Left colon (tissue), 2 donors: ENCODE data around the gene SELENOI. TPM values are rescaled to one million over a fixed set of nuclear protein-coding genes. Genes with fewer than 3 reads are reported as not detected.
"Not testable (repeated sequence)": the region's sequence is repeated elsewhere in the genome, so short reads cannot be mapped to it uniquely, and the experiment has no call there.

Source experiments
- ATAC-seq: fragments of 200-7000 bp; cut with Tn5 transposase; one replicate; pipeline ENCODE4 v1.9.1; 2020; ENCODE audit warnings: mild to moderate bottlenecking, moderate library complexity
- DNase-seq, 2 donors: peaks; one replicate each; pipeline ENCODE4 v3.0.0-alpha.2; 2020
- intact Hi-C, 2 donors: fragments of 100-400 bp; cut with DNase I in 1 of 2; cut with micrococcal nuclease in 1 of 2; formaldehyde crosslinking; loops; one replicate each; pipeline versions ENCODE4 v1.11.2 to v1.14.0; 2022; cut with DNase I, micrococcal nuclease
- total RNA-seq, 2 donors: library from RNA; stranded (reverse); fragmentation: NEBNext Ultra II Directional; extraction: Animal tissue kit (Norgen Biotek cat#: 25700); gene quantifications; one replicate each; pipeline ENCODE4 v1.2.1, GENCODE V29; 2021
- donor health status: DM: no; HTN: no; CAD: no.
- donor health status: DM: yes; HTN: yes; CAD: no.

The SELENOI gene
- total RNA-seq, 2 donors from 2014 or later: 31.7 to 44.5 TPM

DNA sequence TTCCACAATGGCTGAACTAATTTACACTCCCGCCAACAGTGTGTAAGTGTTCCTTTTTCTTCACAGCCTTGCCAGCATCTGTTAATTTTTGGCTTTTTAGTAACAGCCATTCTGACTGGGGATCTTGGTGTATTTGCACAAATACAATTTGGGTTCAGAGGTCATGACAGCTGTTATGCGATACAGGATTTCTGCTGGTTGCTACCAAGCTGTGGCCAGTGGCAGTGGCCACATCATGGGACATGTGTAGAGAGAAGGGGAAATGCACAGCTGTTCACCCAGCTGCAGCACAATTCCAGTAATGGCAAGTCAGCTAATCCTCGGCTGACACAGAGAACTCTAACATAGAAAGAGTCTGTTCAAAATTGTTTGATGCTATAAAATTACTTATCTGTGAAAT lies 21.0 kb upstream of the SELENOI start:
- no peak for ATAC-seq
- intact Hi-C loops: no loop called here

DNA sequence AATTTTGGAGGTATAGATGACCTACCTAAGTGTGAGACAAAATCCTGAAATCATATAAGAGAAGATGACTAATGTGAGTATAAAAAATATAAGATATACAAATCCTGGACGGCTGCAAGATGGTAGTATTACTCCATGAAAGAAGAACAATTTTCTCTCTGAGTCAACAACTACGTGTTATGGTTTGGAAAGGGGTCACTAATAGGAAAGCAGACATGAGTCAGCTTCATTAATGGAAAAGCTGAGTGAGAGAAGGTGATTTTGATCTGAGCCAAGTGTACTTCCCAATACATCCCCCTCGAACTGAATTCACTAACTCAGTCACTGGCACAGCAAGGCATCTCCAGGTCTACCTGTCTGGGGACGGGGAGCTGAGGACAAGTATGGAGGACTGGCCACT lies 20.1 kb upstream of the SELENOI start:
- intact Hi-C loops: no loop called here
- no peak for DNase-seq
- ATAC-seq: no peak

More for the DNA sequence above, 21.0 kb upstream of the SELENOI start:
- DNase-seq: no peak

DNA sequence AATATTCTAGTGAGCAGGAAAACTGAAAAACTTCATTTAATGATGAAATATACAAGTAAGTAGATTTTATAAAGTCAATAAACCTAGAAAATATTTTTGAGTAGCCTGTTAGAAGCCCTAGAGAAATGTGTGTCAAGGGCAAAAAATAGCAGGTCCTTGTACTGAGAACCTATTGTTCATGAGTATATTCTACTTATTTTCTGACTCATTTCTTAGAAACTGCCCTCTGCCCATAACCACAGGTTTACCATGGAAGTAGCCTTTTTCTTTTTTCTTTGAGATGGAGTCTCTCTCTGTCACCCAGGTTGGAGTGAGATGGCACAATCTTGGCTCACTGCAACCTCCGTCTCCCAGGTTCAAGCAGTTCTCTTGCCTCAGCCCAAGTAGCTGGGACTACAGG lies 19.4 kb upstream of the SELENOI start:
- ATAC-seq (no peak), DNase-seq (no peak)
- intact Hi-C loops: no loop called here

DNA sequence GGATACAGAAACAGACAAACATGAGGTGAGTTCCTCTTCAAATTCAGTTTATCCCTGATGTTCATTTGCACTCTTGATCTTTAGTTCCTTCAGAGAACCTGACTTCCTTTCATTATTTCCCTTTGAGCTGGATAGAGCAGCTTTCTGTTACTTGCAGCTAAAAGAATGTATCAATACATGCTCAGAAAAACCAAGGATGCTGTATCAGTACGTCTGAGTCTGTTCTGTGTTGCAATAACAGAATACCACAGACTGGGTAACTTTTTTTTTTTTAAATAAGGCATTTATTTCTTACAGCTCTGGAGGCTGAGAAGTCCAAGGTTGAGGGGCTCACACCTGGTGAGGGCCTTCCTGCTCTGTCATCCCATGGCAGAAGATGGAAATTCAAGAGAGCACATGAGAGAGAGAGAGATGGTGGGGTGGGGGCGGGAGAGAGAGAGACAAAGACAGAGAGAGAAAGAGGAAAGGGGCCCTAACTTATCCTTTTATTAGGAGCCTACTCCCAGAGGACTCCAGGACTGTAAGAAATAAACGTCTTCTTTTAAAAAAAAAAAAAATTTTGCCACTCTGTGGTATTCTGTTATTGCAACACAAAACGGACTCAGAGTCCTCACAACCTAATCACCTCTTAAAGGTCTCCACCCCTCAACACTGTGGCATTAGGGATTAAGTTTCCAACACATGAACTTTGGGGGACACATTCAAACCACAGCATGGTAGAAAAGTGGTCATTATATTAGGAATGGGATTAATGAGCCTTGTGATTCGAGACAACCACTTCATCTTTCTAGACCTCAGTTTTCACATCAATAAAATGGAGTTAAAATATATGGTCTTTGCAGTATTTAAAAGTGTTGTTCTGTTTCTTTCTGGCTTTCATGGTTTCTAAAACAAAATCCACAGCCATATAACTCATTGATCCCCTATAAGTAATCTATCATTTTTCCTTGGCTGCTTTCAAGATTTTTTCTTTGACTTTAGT lies 18.4 kb upstream of the SELENOI start:
- intact Hi-C loops: no loop called here

DNA sequence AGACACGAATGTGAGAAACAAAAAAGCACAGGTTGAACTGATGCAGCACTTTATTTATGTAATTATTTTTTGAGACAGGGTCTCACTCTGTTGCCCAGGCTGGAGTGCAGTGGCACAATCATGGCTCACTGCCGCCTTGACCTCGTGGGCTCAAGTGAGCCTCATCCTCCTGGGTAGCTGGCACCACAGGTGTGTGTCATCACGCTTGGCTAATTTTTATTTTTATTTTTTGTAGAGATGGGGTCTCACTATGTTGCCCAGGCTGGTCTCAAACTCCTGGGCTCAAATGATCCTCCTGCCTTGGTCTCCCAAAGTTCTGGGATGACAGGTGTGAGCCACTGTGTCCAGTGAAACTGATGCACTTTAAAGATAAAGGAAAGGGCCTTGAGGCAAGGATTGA lies 16.9 kb upstream of the SELENOI start:
- intact Hi-C loops: not testable (repeated sequence)

More for the DNA sequence above, 18.4 kb upstream of the SELENOI start:
- no peak for ATAC-seq
- DNase-seq: no peak

DNA sequence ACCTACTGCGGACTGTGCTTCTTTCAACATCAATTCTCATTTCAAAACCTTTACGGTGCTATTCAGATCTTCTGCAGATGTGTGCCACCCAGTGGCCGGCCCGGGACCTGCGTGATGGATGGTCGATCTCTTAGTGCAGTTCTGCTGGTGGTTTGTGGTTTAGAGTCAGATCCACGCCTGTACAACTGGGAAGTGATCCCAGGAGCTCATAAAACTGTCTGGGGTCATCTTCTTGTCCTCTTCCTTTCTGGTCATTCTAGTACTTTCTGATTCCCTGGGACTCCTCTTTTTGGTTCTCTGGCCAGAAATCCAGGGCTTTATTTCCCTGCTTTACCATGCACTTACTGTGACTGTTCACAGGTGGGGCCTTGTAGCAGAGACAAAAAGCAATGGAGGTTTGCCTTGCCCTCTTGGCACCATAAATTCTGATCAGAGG lies 15.8 kb upstream of the SELENOI start:
- DNase-seq (peak; percentile 79 to 93), ATAC-seq (peak; percentile 99)
- intact Hi-C loops: no loop called here

More for the DNA sequence above, 16.9 kb upstream of the SELENOI start:
- not testable (repeated sequence) for DNase-seq, ATAC-seq

DNA sequence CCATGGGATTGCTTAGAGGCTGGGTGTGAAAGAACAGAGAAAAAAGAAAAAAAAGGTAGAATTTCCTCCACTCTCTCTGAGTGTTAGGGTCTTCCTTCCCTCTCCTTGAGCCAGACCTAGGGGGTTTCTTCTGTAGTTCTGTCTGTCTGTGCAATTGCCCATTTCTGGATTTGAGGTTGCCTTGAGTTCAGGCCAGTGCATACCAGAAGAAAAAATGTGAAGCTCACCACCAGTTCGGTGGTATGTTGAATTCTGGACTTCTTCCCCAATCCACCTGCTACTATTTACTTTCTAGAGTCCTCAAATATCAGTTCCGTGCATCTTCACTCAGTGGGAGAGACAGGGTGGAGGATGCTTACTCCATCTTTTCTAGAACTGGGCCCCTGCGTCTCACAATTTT lies 15.3 kb upstream of the SELENOI start:
- intact Hi-C loops: no loop called here
- no peak for DNase-seq
- no peak for ATAC-seq

DNA sequence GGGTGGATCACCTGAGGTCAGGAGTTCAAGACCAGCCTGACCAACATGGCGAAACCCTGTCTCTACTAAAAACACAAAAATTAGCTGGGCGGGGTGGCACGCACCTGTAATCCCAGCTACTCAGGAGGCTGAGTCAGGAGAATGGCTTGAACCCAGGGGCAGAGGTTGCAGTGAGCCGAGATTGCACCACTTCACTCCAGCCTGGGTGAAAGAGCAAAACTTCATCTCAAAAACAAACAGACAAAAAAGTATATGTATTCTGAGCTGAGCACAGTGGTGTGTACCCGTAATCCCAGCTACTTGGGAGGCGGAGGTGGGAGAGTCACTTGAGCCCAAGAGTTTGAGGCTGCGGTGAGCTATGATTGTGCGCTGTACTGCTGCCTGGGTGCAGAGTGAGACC lies 14.6 kb upstream of the SELENOI start:
- ATAC-seq, intact Hi-C loops, DNase-seq: not testable (repeated sequence)

DNA sequence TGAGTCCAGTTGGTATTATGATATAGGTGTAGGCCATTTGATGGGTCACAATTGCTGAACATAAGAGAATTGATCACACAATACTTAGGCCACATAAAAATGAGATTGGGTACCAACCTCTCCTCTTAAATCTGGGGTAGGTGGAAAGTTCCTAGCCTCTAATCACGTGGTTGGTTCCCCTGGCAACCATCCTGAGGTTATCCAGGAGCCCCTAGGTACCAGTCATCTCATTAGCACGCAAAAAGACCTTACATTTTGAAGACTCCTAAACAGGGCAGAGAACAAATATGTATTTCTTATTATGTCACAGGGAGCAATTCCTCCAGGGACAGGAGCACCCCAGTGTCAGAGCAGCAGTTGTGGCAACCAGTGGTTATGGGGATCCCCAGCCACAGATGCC lies 12.7 kb upstream of the SELENOI start:
- intact Hi-C loops: no loop called here
- DNase-seq: no peak
- no peak for ATAC-seq

DNA sequence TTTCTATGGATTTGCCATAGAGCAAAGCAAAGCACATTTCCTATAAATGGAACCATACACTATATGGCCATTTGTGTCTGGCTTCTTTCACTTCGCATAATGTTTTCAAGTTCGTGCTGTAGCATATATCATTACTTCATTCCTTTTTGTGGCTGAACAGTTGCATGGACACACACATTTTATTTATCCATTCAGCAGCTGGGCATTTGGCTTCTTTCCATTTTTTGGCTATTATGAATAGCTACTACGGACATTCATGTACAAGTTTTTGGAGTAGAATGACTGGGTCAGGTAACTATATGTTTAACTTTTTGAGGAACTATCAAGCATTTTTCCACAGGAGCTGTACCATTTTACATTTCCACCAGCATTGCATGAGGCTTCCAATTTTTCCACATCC lies 10.7 kb upstream of the SELENOI start:
- ATAC-seq (no peak), DNase-seq (no peak)
- intact Hi-C loops: no loop called here

DNA sequence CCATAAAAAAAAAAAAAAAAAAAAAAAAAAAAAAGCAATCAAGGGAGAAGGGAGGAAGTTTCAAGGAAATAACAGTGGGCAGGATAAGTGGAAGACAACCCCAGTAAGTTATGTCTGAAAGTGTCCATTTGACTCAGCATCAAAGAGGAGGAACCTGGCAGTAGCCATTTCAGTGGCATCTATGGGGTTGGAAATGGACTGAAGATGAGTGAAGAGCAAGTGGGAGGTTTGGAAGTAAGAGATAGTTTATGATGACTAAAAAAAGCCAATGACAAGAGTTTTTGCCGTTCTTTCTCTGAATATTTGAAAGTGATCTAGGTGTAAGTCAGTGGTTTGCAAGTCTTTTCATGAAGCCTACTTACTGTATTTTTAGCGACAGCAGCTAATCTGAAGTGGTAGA lies 9.2 kb upstream of the SELENOI start:
- intact Hi-C loops: no loop called here
- DNase-seq: no peak
- ATAC-seq: no peak

DNA sequence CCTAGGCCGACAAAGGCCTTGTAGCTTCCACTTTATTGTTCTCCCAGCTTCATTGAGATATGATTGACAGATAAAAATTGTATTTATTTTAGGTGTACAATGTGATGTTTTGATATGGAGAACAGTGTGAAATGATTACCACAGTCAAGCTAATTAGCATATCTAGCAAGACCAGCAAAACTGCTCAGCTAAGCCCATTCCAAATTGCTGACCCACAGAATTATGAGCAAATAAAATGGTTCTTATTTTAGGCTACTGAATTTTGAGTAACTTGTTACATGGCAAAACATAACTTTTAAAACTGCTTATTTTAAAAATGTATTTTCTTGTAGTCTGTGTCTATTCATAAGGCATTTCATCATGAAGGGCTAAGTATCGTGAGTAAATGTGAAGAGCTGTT lies 8.6 kb upstream of the SELENOI start:
- DNase-seq (no peak), ATAC-seq (no peak)
- intact Hi-C loops: no loop called here

DNA sequence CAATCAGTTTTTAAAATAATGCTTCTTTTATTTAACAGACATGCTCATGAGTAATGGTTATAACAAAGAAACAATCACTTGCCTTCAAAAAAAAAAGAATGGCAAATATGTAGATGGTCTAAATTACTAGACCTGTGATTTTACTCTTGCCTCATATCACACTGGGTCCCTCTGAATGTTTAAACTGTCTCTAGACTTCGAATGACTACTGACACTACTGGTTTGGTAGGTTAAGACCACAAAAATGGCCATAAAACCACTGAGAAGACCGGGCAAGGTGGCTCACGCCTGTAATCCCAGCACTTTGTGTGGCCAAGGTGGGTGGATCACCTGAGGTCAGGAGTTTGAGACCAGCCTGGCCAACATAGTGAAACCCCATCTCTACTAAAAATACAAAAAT lies 5.1 kb upstream of the SELENOI start:
- no peak for ATAC-seq
- intact Hi-C loops: no loop called here
- DNase-seq: no peak

DNA sequence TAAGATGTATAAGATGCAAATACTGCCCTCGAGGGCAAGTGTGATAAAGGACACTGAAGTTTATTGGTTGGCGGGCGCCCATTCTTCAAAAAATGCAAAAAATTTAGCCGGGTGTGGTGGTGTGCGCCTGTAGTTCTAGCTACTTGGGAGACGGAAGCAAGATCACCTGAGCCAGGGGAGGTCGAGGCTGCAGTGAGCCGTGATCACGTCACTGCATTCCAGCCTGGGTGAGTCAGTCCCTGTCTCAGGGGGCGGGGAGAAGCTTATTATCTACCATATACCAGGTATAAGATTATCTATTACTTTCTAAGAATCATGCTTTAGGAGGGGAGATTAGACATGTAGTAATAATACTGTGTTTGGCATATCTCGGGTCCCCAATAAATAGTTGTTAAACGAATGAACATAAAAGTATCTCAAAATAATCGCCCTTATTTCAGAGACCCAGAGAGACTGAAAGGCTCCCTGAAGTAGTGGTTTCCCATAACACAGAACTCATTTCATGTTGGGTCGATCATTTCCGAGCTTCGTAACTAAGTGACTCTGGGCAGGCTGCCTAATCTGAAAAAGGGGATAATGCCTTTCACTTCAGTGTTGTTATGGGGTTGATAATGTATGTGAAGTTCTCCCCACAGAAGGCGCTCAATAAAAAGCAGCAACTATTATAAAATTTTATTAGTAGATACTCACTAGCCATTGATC lies 1.2 kb upstream of the SELENOI start:
- intact Hi-C loops: no loop called here
- DNase-seq: peak; percentile 34 to 68
- no peak for ATAC-seq

DNA sequence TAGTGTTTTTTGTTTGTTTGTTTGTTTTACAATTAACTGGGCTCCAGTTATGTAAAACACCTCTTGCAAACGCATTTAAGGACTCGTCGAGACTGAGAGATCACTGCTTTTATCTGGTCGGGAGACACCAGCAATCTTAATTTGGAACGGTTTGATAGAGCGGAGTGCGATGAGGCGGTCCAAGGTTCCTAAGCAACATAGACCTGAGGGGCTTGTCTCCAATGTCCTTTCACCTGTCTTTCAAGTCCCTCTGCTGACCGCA lies 729 bp upstream of the SELENOI start:
- no peak for DNase-seq
- ATAC-seq: no peak
- intact Hi-C loops: no loop called here

DNA sequence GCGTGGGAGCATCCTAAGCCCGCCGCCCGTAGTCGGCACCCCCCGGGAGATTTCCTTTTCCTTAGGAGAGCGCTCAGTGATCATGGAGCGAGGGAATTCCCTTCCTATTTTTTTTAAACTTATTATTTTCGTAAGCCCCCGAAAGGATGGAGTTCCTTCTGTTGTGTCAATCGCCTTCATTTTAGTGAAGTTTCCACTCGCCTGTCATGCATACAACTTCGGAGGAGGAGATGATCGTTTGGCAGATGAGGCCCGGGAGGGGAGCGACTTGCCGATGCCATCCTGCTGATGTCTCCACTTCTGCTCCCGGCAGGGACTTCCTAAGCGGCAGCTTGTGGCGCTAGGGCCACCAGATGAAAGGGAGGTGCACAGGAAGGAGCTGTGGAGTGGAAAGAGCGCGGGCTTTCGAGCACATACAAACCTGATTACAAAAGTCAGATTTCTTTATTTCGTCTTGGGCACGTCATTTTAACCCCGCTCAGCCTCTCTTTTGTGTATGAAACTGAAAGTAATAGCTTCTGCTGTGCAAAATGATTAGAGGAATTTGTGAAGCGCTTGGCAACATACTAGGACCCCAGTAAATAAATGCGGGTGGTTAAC lies 611 bp downstream of the SELENOI start, which contains the start of gene ADGRF3:
Gene ADGRF3 (minus strand): TSS at position 336 of the 600 bp plus-strand sequence. CDS start 555 bp downstream, outside the sequence.
- DNase-seq (peak; percentile 68 to 74), ATAC-seq (peak; percentile 61)
- intact Hi-C loops: no loop called here

DNA sequence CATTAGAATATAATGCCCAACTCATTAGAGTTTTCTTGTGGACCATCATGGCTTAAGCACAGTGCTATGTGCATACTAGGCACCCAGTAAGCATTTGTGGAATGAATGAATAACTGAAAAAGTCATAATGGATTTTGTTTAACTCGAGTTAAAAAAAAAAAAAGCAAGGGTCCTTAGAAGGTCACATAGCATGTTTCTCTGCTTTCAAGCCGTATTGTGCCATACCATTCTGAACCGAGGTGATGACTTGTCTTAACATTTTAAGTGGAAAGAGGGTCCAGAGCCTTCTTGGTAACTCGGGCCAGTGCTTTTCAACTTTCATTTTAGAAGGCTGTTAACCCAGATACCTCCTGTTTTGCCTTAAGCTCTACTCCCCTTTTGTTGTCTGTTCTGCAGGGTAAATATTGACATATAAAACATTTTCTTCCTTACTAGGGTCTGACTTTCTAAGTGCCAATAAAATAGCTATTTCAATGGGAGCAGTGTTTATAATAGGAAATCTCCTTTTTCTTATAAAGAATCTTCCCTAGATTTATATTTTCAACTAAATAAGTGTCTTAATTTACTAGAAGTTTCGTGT lies 1.4 kb downstream of the SELENOI start:
- intact Hi-C loops: no loop called here
- DNase-seq (no peak), ATAC-seq (no peak)

DNA sequence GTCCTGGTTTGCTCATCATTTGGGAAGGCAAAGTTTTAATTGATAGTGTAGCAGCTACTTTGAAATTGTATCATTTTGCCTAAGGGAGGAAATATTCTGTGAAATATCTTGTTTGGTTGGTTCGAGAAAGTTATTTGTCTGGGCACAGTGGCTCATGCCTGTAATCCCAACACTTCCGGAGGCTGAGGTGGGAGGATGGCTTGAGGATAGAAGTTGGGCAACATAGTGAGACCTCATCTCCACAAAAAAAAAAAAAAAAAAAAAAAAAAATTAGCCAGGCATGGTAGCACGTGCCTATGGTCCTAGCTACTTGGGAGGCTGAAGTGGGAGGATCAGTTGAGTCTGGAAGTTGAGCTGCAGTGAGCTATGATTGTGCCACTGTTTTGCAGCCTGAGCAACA lies 3.7 kb downstream of the SELENOI start:
- ATAC-seq (no peak), DNase-seq (no peak)
- intact Hi-C loops: no loop called here

DNA sequence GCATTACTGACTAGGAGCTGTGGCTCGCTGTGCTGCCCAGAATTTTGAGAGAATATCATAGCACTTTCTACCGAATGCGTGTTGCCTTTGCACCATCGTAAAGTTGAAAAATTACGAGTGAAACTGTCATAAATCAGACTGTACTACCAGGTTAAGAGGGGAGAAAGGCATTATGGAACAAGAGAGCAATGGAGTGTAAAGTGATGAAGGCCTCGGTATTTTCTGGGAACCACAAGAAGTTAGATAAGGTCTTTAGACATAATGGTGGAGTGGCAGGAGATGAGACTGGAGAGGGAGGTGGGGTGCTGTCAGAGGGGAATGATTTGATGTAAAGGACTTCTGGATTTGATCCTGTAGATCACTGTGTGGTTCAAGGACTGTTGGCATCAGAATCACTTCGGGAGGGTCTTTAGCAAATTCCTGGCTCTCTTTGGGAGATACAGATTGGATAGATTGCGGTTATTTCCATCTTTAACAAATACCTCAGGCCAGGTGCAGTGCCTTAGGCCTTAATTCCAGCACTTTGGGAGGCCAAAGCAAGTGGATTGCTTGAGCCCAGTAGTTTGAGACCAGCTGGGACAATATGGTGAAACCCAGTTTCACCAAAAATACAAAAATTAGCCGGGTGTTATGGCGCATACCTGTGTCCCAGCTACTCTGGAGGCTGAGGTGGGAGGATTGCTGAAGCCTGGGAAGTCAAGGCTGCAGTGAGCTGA lies 5.6 kb downstream of the SELENOI start:
- ATAC-seq (no peak), DNase-seq (no peak)
- intact Hi-C loops: no loop called here
